GM12878 (cell line): Measurements from ENCODE around the gene TMEM45B. TPM values are rescaled to one million over a fixed set of nuclear protein-coding genes. Genes with fewer than 3 reads are reported as not detected.
"Not testable (repeated sequence)": the region's sequence is repeated elsewhere in the genome, so short reads cannot be mapped to it uniquely, and the experiment has no call there.

Source experiments
- ATAC-seq: fragments of 200-7000 bp; cut with Tn5 transposase; 3 replicates; pipeline ENCODE4 v1.9.1; 2020; ENCODE audit warnings: mild to moderate bottlenecking, moderate library complexity
- BruUV-seq: library from RNA; stranded (reverse); fragments of 400-500 nt; replicated peaks from 2 replicates; lab custom pipeline; 2021; lab: Mats Ljungman, UMichigan
- CTCF ChIA-PET: fragments of 300-600 bp; sonication (Branson Sonifier 250); formaldehyde crosslinking; extraction: SDS; loops from one replicate; lab custom pipeline; 2021; ENCODE audit warnings: inconsistent platforms; lab: Yijun Ruan, JAX
- POLR2A ChIA-PET: fragments of 350-600 bp; formaldehyde crosslinking; extraction: SDS; loops from one replicate; lab custom pipeline; 2021; ENCODE audit warnings: inconsistent platforms; lab: Charles Lee
- RAD21 ChIA-PET: fragments of 300-600 bp; sonication (Branson Sonifier 250); formaldehyde crosslinking; loops from one replicate; lab custom pipeline; 2023; ENCODE audit warnings: antibody characterized with exemption; ENCODE audit not compliant: unreplicated experiment; lab: Charles Lee
- SMC1A ChIA-PET: fragments of 300-600 bp; sonication (Branson Sonifier 250); formaldehyde crosslinking; loops from one replicate; lab custom pipeline; 2023; ENCODE audit not compliant: unreplicated experiment, uncharacterized antibody; lab: Charles Lee
- DNase-seq: peaks from one replicate; pipeline ENCODE4 v3.0.0-alpha.2; 2011; ENCODE audit warnings: low read depth, low spot score
- FAIRE-seq: peaks from 3 replicates; lab custom pipeline; 2011; peaks lifted over from hg19 to GRCh38; lab: Jason Lieb, UNC
- H2AFZ ChIP-seq: 2 replicates; pipeline ENCODE4 v1.6.0; 2011; ENCODE audit warnings: low read depth, low read length, control low read depth; ENCODE audit not compliant: control insufficient read depth
- H3K27ac ChIP-seq: 2 replicates; pipeline ENCODE4 v1.5.1; 2011; ENCODE audit warnings: control low read depth; ENCODE audit not compliant: control insufficient read depth, insufficient read depth
- H3K27me3 ChIP-seq, 2 experiments: replicated peaks in 1 of 2; 2 replicates each; pipeline versions ENCODE4 v1.6.0 to v1.6.1; 2011; ENCODE audit warnings: low read length in 1 of 2; ENCODE audit not compliant: control insufficient read depth in 2 of 2, insufficient read depth in 2 of 2
- H3K36me3 ChIP-seq, 2 experiments: 2 replicates each; pipeline ENCODE4 v1.5.1; 2011; ENCODE audit warnings: low read length in 1 of 2; ENCODE audit not compliant: control insufficient read depth in 2 of 2, insufficient read depth in 2 of 2
- H3K4me1 ChIP-seq: 2 replicates; pipeline ENCODE4 v1.6.1; 2011; ENCODE audit warnings: mild to moderate bottlenecking, low read length, moderate library complexity, mixed read lengths; ENCODE audit not compliant: control insufficient read depth, insufficient read depth
- H3K4me2 ChIP-seq: 2 replicates; pipeline ENCODE4 v1.6.0; 2011; ENCODE audit warnings: control low read depth; ENCODE audit not compliant: control insufficient read depth, insufficient read depth
- H3K4me3 ChIP-seq: fragments of 200-600 bp; sonication (generic); 2 replicates; pipeline ENCODE4 v1.5.1; 2016
- H3K79me2 ChIP-seq: 2 replicates; pipeline ENCODE4 v1.6.0; 2011; ENCODE audit warnings: low read length; ENCODE audit not compliant: control insufficient read depth, insufficient read depth
- H3K9ac ChIP-seq: 2 replicates; pipeline ENCODE4 v1.8.0; 2011; ENCODE audit warnings: low read length, control low read depth, mixed read lengths; ENCODE audit not compliant: control insufficient read depth, insufficient read depth
- H3K9me3 ChIP-seq: replicated peaks from 3 replicates; pipeline ENCODE4 v1.5.1; 2011; ENCODE audit warnings: mild to moderate bottlenecking, low read length; ENCODE audit not compliant: control insufficient read depth, insufficient read depth
- H4K20me1 ChIP-seq: 2 replicates; pipeline ENCODE4 v1.6.0; 2011; ENCODE audit not compliant: control insufficient read depth, insufficient read depth
- NBN ChIP-seq: fragments of 450-650 bp; IDR thresholded peaks from 2 replicates; pipeline ENCODE4 v1.6.1; 2016
- WGBS: methylation state at CpG from one replicate; pipeline ENCODE4 v1.1.6; 2016; ENCODE audit warnings: low lambda C conversion rate; ENCODE audit not compliant: insufficient replicate concordance, insufficient coverage; ENCODE audit errors: missing lambda C conversion rate; 5-methylcytosine and 5-hydroxymethylcytosine counted together
- in situ Hi-C: fragments of 300-500 bp; cut with MboI; formaldehyde crosslinking; loops from 9 replicates; pipeline ENCODE4 v1.14.3; 2018; ENCODE audit warnings: mixed read lengths
- intact Hi-C: fragments of 100-400 bp; cut with micrococcal nuclease; formaldehyde crosslinking; loops from one replicate; pipeline ENCODE4 v1.14.2; 2022; ENCODE audit not compliant: unreplicated experiment
- polyA plus RNA-seq, 11 experiments: library from polyadenylated mRNA; depleted of rRNA in 4 of 11; unstranded in 6 of 11; stranded (reverse) in 5 of 11; fragments of >200 nt; fragmentation: Nextera tagmentation in 4 of 11; fragmentation: Illumina TruSeq in 1 of 11; extraction: Ambion mirVana in 4 of 11; extraction: Trizol in 1 of 11; gene quantifications; 1 replicate in 1 of 11; 2 replicates in 10 of 11; pipeline versions ENCODE4 v1.2.1 to v1.2.3, GENCODE V29; 2011 to 2016; ENCODE audit warnings: inconsistent platforms in 2 of 11, missing spikeins in 2 of 11, low read depth in 1 of 11
- total RNA-seq, 4 experiments: library from RNA; depleted of rRNA in 3 of 4; stranded (reverse); fragments of >200 nt in 3 of 4; fragmentation: Illumina TruSeq in 1 of 4; extraction: Trizol in 1 of 4; gene quantifications; 2 replicates each; pipeline versions ENCODE4 v1.2.1 to v1.2.3, GENCODE V29; 2013 to 2021
- TF ChIP-seq, protein P1 (sequence below): fragments of 450-650 bp; IDR thresholded peaks from 2 replicates; pipeline ENCODE4 v1.6.1; 2017; ENCODE audit warnings: antibody characterized with exemption, mild to moderate bottlenecking, moderate library complexity

TMEM45B gene
- total and polyA plus RNA-seq, 10 of the 15 experiments (the other 5 are each of a cell fraction or from before 2014, with no cell fraction given), result 0.05 to 0.13 TPM; not detected in 8

DNA sequence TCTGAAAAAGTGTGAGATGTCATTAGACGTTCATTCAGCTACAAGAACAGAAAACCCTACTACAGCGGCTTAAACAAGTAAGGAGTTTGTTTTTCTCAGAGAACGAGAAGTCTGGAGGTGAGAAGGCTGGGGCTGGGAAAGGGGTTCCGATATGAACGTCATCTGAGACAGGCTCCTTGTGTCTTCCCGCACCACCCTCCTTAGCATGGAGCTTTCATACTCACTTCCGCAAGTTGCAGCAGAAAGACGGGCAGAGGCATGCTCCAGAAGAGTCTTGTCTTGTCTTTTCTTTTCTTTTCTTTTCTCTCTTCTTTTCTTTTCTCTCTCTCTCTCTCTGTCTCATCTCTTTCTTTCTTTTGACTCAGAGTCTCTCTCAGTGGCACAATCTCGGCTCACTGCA is 3.6 kb downstream of the TMEM45B start (continued):
- TF ChIP-seq, protein P1, sequence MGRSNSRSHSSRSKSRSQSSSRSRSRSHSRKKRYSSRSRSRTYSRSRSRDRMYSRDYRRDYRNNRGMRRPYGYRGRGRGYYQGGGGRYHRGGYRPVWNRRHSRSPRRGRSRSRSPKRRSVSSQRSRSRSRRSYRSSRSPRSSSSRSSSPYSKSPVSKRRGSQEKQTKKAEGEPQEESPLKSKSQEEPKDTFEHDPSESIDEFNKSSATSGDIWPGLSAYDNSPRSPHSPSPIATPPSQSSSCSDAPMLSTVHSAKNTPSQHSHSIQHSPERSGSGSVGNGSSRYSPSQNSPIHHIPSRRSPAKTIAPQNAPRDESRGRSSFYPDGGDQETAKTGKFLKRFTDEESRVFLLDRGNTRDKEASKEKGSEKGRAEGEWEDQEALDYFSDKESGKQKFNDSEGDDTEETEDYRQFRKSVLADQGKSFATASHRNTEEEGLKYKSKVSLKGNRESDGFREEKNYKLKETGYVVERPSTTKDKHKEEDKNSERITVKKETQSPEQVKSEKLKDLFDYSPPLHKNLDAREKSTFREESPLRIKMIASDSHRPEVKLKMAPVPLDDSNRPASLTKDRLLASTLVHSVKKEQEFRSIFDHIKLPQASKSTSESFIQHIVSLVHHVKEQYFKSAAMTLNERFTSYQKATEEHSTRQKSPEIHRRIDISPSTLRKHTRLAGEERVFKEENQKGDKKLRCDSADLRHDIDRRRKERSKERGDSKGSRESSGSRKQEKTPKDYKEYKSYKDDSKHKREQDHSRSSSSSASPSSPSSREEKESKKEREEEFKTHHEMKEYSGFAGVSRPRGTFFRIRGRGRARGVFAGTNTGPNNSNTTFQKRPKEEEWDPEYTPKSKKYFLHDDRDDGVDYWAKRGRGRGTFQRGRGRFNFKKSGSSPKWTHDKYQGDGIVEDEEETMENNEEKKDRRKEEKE, result no peak
- no peak for TF ChIP-seq NBN
- TF ChIP-seq, all 136 proteins: peak for 0

DNA sequence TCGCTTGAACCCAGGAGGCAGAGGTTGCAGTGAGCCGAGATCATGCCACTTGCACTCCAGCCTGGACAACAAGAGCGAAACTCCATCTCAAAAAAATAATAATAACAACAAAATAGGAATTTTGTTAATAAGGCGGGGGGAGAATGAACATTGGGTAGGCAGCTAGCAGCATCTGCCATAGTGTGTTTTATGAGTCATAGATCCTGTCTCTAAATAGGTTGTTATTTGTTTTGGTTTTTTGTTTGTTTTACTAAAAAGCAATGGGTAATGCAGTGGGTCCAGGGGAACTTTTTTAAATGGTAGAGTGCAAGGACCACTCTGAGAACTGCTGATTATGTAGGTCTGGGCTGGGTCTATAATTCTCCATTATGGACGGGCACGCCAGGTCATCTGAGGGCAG is 4.6 kb downstream of the TMEM45B start:
- WGBS, result 43% methylated on average over 6 of the region's 6 CpGs
- H3K27me3 ChIP-seq, H3K4me2 ChIP-seq, H3K27ac ChIP-seq, FAIRE-seq, H3K79me2 ChIP-seq, intact Hi-C loops, H3K4me3 ChIP-seq, H3K36me3 ChIP-seq, CTCF ChIA-PET, ATAC-seq, in situ Hi-C loops, H3K9me3 ChIP-seq, POLR2A ChIA-PET, SMC1A ChIA-PET, BruUV-seq, RAD21 ChIA-PET, DNase-seq, H4K20me1 ChIP-seq, H2AFZ ChIP-seq, H3K4me1 ChIP-seq, H3K9ac ChIP-seq: not testable (repeated sequence)

DNA sequence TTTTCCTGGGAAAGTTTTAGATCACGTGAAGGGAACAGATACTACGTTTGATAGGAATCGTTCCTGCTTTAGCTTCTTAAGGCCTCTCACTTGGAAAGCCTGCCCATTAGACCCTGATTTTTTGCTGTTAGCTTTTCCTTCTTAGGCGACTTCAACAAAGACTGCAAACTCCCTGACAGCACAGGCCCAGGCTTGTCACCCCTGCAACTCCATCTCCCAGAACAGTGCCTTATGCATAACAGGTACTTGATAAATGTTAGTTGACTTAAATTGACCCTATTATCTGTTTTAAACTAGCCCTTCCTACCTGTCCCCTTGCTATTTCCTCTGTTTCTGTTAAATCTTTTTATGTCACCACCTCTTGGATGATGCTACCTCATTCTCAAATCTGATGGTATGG is 7.6 kb downstream of the TMEM45B start:
- in situ Hi-C loops, H3K79me2 ChIP-seq: not testable (repeated sequence)
- 38% methylated on average over 4 of the region's 4 CpGs for WGBS

DNA sequence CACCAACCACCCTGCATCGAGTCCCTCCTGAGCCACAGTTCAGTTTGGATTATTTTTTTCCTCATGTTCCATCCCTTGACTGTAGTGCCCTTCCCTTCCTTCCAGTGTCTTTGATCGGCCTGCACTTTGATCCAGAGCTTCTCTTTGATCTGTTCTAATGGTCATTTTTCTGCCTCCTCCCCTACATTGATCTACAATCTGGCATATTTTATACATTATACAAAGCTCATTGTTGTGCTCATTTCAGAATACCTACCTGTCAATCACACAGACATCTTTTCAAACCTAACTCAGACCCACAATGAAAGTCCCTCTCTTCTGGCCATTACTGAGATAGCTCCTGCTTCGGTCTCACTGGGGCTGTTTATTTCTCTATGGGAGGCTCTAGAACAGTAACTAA is 8.2 kb downstream of the TMEM45B start:
- H3K4me1 ChIP-seq, DNase-seq, H3K36me3 ChIP-seq, H3K9ac ChIP-seq, H3K9me3 ChIP-seq, H3K27me3 ChIP-seq, POLR2A ChIA-PET, H3K4me3 ChIP-seq, H2AFZ ChIP-seq, H3K79me2 ChIP-seq, ATAC-seq, H4K20me1 ChIP-seq, in situ Hi-C loops, RAD21 ChIA-PET, H3K27ac ChIP-seq, H3K4me2 ChIP-seq, CTCF ChIA-PET, SMC1A ChIA-PET, intact Hi-C loops, BruUV-seq: not testable (repeated sequence)
- FAIRE-seq, result peak; percentile 71
- WGBS, result 17% methylated on average over 3 of the region's 3 CpGs

More for the DNA sequence above, 7.6 kb downstream of the TMEM45B start:
- H3K4me3 ChIP-seq, intact Hi-C loops, RAD21 ChIA-PET, POLR2A ChIA-PET, CTCF ChIA-PET, H4K20me1 ChIP-seq, DNase-seq, ATAC-seq, H3K27ac ChIP-seq, BruUV-seq, H3K27me3 ChIP-seq, H3K4me2 ChIP-seq, H3K9ac ChIP-seq, H3K36me3 ChIP-seq, FAIRE-seq, H2AFZ ChIP-seq, H3K9me3 ChIP-seq, SMC1A ChIA-PET, H3K4me1 ChIP-seq: not testable (repeated sequence)
